ENCODE measurements around the gene SLC11A2. TPM values are rescaled to one million over a fixed set of nuclear protein-coding genes. Genes with fewer than 3 reads are reported as not detected.

The SLC11A2 gene
- polyA plus RNA-seq, 1 donor (not counting 4 experiments of a cell fraction or from before 2014, with no cell fraction given) = 38.9 TPM

DNA sequence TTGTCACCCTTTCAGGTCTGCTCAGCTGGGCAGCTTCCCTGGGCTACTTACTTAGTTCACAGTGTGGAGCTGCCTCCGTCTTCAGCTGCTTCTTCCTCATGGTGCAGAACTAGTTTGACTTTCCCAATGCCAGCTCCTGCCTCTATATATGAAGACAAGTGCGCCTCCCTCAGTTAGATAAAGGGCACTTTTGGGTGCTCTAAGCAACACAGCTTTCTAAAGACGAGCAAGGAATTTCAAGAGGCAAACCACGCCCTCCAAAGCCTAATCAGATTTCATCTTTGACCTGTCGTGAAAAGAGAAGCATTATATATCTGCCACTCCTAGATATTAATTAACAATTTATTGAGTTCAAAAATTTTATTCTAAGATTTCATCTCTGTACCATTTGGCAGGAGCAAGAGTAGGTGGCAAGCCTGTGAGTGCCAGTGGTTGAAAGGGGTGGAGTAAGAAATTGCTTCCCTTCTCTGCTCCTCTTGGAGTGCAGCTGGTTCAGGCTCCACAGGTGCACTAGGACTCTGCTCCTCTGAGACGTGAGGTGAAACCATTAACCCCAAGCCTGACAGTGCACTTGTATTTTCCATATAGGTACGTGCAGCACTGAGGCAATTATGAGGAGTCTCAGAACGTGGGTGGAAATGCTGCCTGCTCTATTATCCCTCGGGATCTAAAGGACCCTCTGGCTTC is 2.1 kb upstream of the SLC11A2 start:
- Histone ChIP-seq H3K9ac (ENCODE audit: control insufficient read depth, extremely low read depth, insufficient read depth, low read length) (peak overlapping the region; percentile 58), H3K36me3 (ENCODE audit: control insufficient read depth in 2 of 2, extremely low read depth in 1 of 2, insufficient read depth in 2 of 2, low read length in 2 of 2) (no peaks in the 10 kb centered on the region), H3K9me3 (ENCODE audit: control insufficient read depth, low read depth, low read length) (no peaks in the 10 kb centered on the region), H2AFZ (ENCODE audit: control insufficient read depth, low read length) (peak overlapping the region; percentile 50), H4K20me1 (ENCODE audit: control insufficient read depth, extremely low read depth, insufficient read depth, low read length) (no peaks in the 10 kb centered on the region), H3K79me2 (ENCODE audit: control insufficient read depth, insufficient read depth, low read length) (peaks cover 18% of the 10 kb centered on the region), H3K27ac (ENCODE audit: control insufficient read depth, insufficient read depth, low read length) (no peak overlapping the region), H3K9me1 (ENCODE audit: control insufficient read depth, extremely low read depth, insufficient read depth, low read length) (no peaks in the 10 kb centered on the region), H3K27me3 (ENCODE audit: control insufficient read depth, extremely low read depth, insufficient read depth, low read length) (no peaks in the 10 kb centered on the region), H3K4me3 (ENCODE audit: control insufficient read depth in 2 of 3, extremely low read depth in 1 of 3, insufficient read depth in 2 of 3, low read depth in 1 of 3, low read length in 3 of 3) (peak overlapping the region; percentile 9 to 47 (median 41)), H3K4me1 (ENCODE audit: control insufficient read depth, extremely low read depth, insufficient read depth, low read length) (peaks cover 26% of the 10 kb centered on the region), H3K4me2 (ENCODE audit: control insufficient read depth, extremely low read depth, insufficient read depth, low read depth, low read length) (peak overlapping the region; percentile 88)
- FAIRE-seq (peak; percentile 32), DNase-seq (ENCODE audit: low read depth, low spot score) (peak; percentile 41)
- dilution Hi-C loops (cut with MboI; ENCODE audit: extremely low pct_ligation_motif_present, low sequenced_read_pairs) = no loop called here
- TF ChIP-seq EZH2 (IDR thresholded peaks at IDR 0.05; ENCODE audit: low read length) = no peak
- TF ChIP-seq, protein P1, sequence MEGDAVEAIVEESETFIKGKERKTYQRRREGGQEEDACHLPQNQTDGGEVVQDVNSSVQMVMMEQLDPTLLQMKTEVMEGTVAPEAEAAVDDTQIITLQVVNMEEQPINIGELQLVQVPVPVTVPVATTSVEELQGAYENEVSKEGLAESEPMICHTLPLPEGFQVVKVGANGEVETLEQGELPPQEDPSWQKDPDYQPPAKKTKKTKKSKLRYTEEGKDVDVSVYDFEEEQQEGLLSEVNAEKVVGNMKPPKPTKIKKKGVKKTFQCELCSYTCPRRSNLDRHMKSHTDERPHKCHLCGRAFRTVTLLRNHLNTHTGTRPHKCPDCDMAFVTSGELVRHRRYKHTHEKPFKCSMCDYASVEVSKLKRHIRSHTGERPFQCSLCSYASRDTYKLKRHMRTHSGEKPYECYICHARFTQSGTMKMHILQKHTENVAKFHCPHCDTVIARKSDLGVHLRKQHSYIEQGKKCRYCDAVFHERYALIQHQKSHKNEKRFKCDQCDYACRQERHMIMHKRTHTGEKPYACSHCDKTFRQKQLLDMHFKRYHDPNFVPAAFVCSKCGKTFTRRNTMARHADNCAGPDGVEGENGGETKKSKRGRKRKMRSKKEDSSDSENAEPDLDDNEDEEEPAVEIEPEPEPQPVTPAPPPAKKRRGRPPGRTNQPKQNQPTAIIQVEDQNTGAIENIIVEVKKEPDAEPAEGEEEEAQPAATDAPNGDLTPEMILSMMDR (optimal IDR thresholded peaks at IDR 0.05 in 1 of 3, IDR thresholded peaks at IDR 0.05 in 1 of 3, conservative IDR thresholded peaks at IDR 0.05 in 1 of 3; ENCODE audit: extremely low read depth in 1 of 3, insufficient read depth in 2 of 3, low read length in 3 of 3) = peak; percentile 39 to 60 (median 55)

DNA sequence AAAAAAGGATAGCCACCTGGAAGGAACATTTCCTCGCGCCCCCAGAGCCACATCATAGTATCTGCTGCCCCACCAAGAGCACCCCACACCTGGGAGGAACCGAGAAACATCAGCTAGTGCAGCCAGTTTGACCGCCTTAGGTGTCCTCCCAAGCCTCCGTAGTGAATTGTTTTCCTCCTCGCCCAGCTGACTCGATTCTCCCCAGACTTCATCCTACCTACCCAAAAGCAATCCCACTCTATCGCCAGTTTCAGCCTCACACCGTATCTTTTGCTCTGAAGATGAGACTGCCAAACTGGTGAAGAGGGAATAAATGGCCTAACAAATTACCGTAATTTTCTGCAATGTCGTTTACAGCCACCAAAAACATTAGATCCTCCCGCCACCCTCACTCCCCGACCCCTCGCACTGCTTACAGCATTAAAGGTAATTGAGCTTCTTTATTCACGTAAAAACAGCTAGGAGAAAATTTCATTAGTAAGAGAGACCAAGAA is 1.2 kb upstream of the SLC11A2 start:
- H3K27ac ChIP-seq (ENCODE audit: control insufficient read depth, insufficient read depth, low read length) = no peak overlapping the region
- H3K9me1 ChIP-seq (ENCODE audit: control insufficient read depth, extremely low read depth, insufficient read depth, low read length) = no peaks in the 10 kb centered on the region
- no peaks in the 10 kb centered on the region for H4K20me1 ChIP-seq (ENCODE audit: control insufficient read depth, extremely low read depth, insufficient read depth, low read length)
- no peak overlapping the region for H3K4me2 ChIP-seq (ENCODE audit: control insufficient read depth, extremely low read depth, insufficient read depth, low read depth, low read length)
- H3K4me1 ChIP-seq (ENCODE audit: control insufficient read depth, extremely low read depth, insufficient read depth, low read length) = peaks cover 26% of the 10 kb centered on the region
- H3K4me3 ChIP-seq (ENCODE audit: control insufficient read depth in 2 of 3, extremely low read depth in 1 of 3, insufficient read depth in 2 of 3, low read depth in 1 of 3, low read length in 3 of 3) = no peak overlapping the region
- no peak for DNase-seq (ENCODE audit: low read depth, low spot score)
- no peak overlapping the region for H3K9ac ChIP-seq (ENCODE audit: control insufficient read depth, extremely low read depth, insufficient read depth, low read length)
- dilution Hi-C loops (cut with MboI; ENCODE audit: extremely low pct_ligation_motif_present, low sequenced_read_pairs) = no loop called here
- TF ChIP-seq EZH2 (IDR thresholded peaks at IDR 0.05; ENCODE audit: low read length) = no peak
- TF ChIP-seq, protein P1 (optimal IDR thresholded peaks at IDR 0.05 in 1 of 3, IDR thresholded peaks at IDR 0.05 in 1 of 3, conservative IDR thresholded peaks at IDR 0.05 in 1 of 3; ENCODE audit: extremely low read depth in 1 of 3, insufficient read depth in 2 of 3, low read length in 3 of 3) = no peak
- no peak for FAIRE-seq
- H3K36me3 ChIP-seq (ENCODE audit: control insufficient read depth in 2 of 2, extremely low read depth in 1 of 2, insufficient read depth in 2 of 2, low read length in 2 of 2) = no peaks in the 10 kb centered on the region
- peaks cover 27% of the 10 kb centered on the region for H3K79me2 ChIP-seq (ENCODE audit: control insufficient read depth, insufficient read depth, low read length)
- H2AFZ ChIP-seq (ENCODE audit: control insufficient read depth, low read length) = no peak overlapping the region
- H3K9me3 ChIP-seq (ENCODE audit: control insufficient read depth, low read depth, low read length) = no peaks in the 10 kb centered on the region
- H3K27me3 ChIP-seq (ENCODE audit: control insufficient read depth, extremely low read depth, insufficient read depth, low read length) = no peaks in the 10 kb centered on the region
